Forelimb muscle (tissue), 1 donor: ENCODE results near the gene SNX21. TPM values are rescaled to one million over a fixed set of nuclear protein-coding genes. Genes with fewer than 3 reads are reported as not detected.
"Not testable (repeated sequence)": the region's sequence is repeated elsewhere in the genome, so short reads cannot be mapped to it uniquely, and the experiment has no call there.

Experiments
- DNase-seq: peaks from one replicate; pipeline ENCODE4 v3.0.0-alpha.2; 2013; ENCODE audit warnings: low read depth
- polyA plus RNA-seq: library from polyadenylated mRNA; unstranded; fragments of 120-200 nt; gene quantifications from one replicate; pipeline ENCODE4 v1.2.1, GENCODE V29; 2013; ENCODE audit not compliant: insufficient read length

The SNX21 gene
- polyA plus RNA-seq, 1 donor = 24.3 TPM

GRCh38 chr20:45823949-45824835 is 9.4 kb upstream of the SNX21 start:
- no peak for DNase-seq

- no peak for DNase-seq
Measured at GRCh38 chr20:45826381-45827019, 7.1 kb upstream of the SNX21 start.

- no peak for DNase-seq
Measured at GRCh38 chr20:45827030-45827652, 6.5 kb upstream of the SNX21 start, which contains the start of gene TNNC2. Gene TNNC2 (minus strand): TSS chr20:45827312. CDS start chr20:45827248, 64 bp downstream.

- DNase-seq = no peak
Measured at GRCh38 chr20:45827712-45828111, 5.9 kb upstream of the SNX21 start.

GRCh38 chr20:45828589-45828988 is 5.0 kb upstream of the SNX21 start:
- no peak for DNase-seq

GRCh38 chr20:45829673-45830106 is 3.9 kb upstream of the SNX21 start:
- DNase-seq = not testable (repeated sequence)

- no peak for DNase-seq
Measured at GRCh38 chr20:45832619-45833018, 980 bp upstream of the SNX21 start.

- DNase-seq = no peak
Measured at GRCh38 chr20:45833883-45834796, 541 bp downstream of the SNX21 start.

GRCh38 chr20:45834797-45835161 is 1.2 kb downstream of the SNX21 start:
- no peak for DNase-seq

- no peak for DNase-seq
Measured at GRCh38 chr20:45835329-45835765, 1.7 kb downstream of the SNX21 start.

- no peak for DNase-seq
Measured at GRCh38 chr20:45835825-45836224, 2.2 kb downstream of the SNX21 start.

- DNase-seq = no peak
Measured at GRCh38 chr20:45836841-45837240, 3.2 kb downstream of the SNX21 start.

GRCh38 chr20:45840700-45841198 is 7.2 kb downstream of the SNX21 start:
- no peak for DNase-seq

- no peak for DNase-seq
Measured at GRCh38 chr20:45841407-45842129, 8.0 kb downstream of the SNX21 start.

GRCh38 chr20:45842169-45842812 is 8.7 kb downstream of the SNX21 start:
- DNase-seq = no peak

- DNase-seq = no peak
Measured at GRCh38 chr20:45843506-45843905, 9.9 kb downstream of the SNX21 start.

GRCh38 chr20:45845452-45845851 is 11.9 kb downstream of the SNX21 start:
- DNase-seq = no peak

GRCh38 chr20:45848421-45848820 is 14.8 kb downstream of the SNX21 start:
- DNase-seq = no peak

GRCh38 chr20:45848969-45849582 is 15.5 kb downstream of the SNX21 start:
- DNase-seq = no peak

GRCh38 chr20:45850238-45850637 is 16.6 kb downstream of the SNX21 start:
- no peak for DNase-seq
